Keratinocyte (primary cell): ENCODE results near the gene CCDC86. TPM values are rescaled to one million over a fixed set of nuclear protein-coding genes. Genes with fewer than 3 reads are reported as not detected.

ENCODE experiments used
- DNase-seq: peaks from one replicate; pipeline ENCODE4 v3.0.0-alpha.2; 2011; ENCODE audit warnings: low read depth, missing footprints, low spot score
- FAIRE-seq: peaks from 2 replicates; lab custom pipeline; 2011; peaks lifted over from hg19 to GRCh38; lab: Jason Lieb, UNC
- H2AFZ ChIP-seq: 2 replicates; pipeline ENCODE4 v1.6.0; 2012; ENCODE audit warnings: low read length, control low read depth, inconsistent platforms; ENCODE audit not compliant: control insufficient read depth
- H3K27ac ChIP-seq: 2 replicates; pipeline ENCODE4 v1.5.1; 2011; ENCODE audit warnings: low read length; ENCODE audit not compliant: control insufficient read depth, insufficient read depth
- H3K27me3 ChIP-seq: 3 replicates; pipeline ENCODE4 v1.6.0; 2011; ENCODE audit warnings: low read length; ENCODE audit not compliant: control insufficient read depth, insufficient read depth; ENCODE audit errors: extremely low read depth
- H3K36me3 ChIP-seq, 2 experiments: 2 replicates in 1 of 2; 3 replicates in 1 of 2; pipeline ENCODE4 v1.5.1; 2011; ENCODE audit warnings: low read length in 2 of 2, mild to moderate bottlenecking in 1 of 2; ENCODE audit not compliant: control insufficient read depth in 2 of 2, insufficient read depth in 2 of 2; ENCODE audit errors: extremely low read depth in 1 of 2
- H3K4me1 ChIP-seq: 3 replicates; pipeline ENCODE4 v1.5.1; 2011; ENCODE audit warnings: low read length; ENCODE audit not compliant: control insufficient read depth, insufficient read depth; ENCODE audit errors: extremely low read depth
- H3K4me2 ChIP-seq: 3 replicates; pipeline ENCODE4 v1.6.0; 2011; ENCODE audit warnings: low read depth, low read length; ENCODE audit not compliant: control insufficient read depth, insufficient read depth; ENCODE audit errors: extremely low read depth
- H3K4me3 ChIP-seq, 3 experiments: fragments of 200-600 bp in 1 of 3; sonication (generic) in 1 of 3; 2 replicates in 2 of 3; 3 replicates in 1 of 3; pipeline ENCODE4 v1.5.1; 2011 to 2016; ENCODE audit warnings: low read length in 3 of 3, mild to moderate bottlenecking in 3 of 3, control low read depth in 2 of 3, inconsistent platforms in 1 of 3, low read depth in 1 of 3, mixed read lengths in 1 of 3, mixed run types in 1 of 3, moderate library complexity in 1 of 3; ENCODE audit not compliant: control insufficient read depth in 2 of 3, insufficient read depth in 2 of 3; ENCODE audit errors: extremely low read depth in 1 of 3
- H3K79me2 ChIP-seq: 2 replicates; pipeline ENCODE4 v1.6.0; 2012; ENCODE audit warnings: low read length; ENCODE audit not compliant: control insufficient read depth, insufficient read depth
- H3K9ac ChIP-seq: 3 replicates; pipeline ENCODE4 v1.6.0; 2011; ENCODE audit warnings: low read length; ENCODE audit not compliant: control insufficient read depth, insufficient read depth; ENCODE audit errors: extremely low read depth
- H3K9me1 ChIP-seq: 3 replicates; pipeline ENCODE4 v1.6.0; 2011; ENCODE audit warnings: low read length; ENCODE audit not compliant: control insufficient read depth, insufficient read depth; ENCODE audit errors: extremely low read depth
- H3K9me3 ChIP-seq: 2 replicates; pipeline ENCODE4 v1.5.1; 2012; ENCODE audit warnings: low read depth, low read length; ENCODE audit not compliant: control insufficient read depth
- H4K20me1 ChIP-seq: 3 replicates; pipeline ENCODE4 v1.6.0; 2011; ENCODE audit warnings: low read length; ENCODE audit not compliant: control insufficient read depth, insufficient read depth; ENCODE audit errors: extremely low read depth
- EZH2 ChIP-seq: IDR thresholded peaks from one replicate; pipeline ENCODE4 v1.6.1; 2012; ENCODE audit warnings: inconsistent platforms, mild to moderate bottlenecking, low read length, moderate library complexity
- dilution Hi-C: fragments of 300-500 bp; cut with MboI; formaldehyde crosslinking; loops from one replicate; pipeline ENCODE4 v1.7.0; 2020; ENCODE audit warnings: low sequenced_read_pairs; ENCODE audit not compliant: extremely low pct_ligation_motif_present
- polyA plus RNA-seq, 5 experiments: library from polyadenylated mRNA; depleted of rRNA in 3 of 5; stranded (reverse) in 3 of 5; stranded (forward) in 1 of 5; unstranded in 1 of 5; fragments of >200 nt; gene quantifications; 1 replicate in 1 of 5; 2 replicates in 3 of 5; 3 replicates in 1 of 5; pipeline versions ENCODE4 v1.2.1 to v1.2.3, GENCODE V29; 2011 to 2012; ENCODE audit warnings: missing spikeins in 2 of 5, low read depth in 1 of 5, low replicate concordance in 1 of 5
- TF ChIP-seq, protein P1 (sequence below), 3 experiments: IDR thresholded peaks in 1 of 3; conservative IDR thresholded peaks in 1 of 3; optimal IDR thresholded peaks in 1 of 3; 2 replicates in 2 of 3; 3 replicates in 1 of 3; pipeline versions ENCODE3 to v1.5.1; 2011; ENCODE audit warnings: low read length in 3 of 3, mild to moderate bottlenecking in 3 of 3, moderate library complexity in 2 of 3, control low read depth in 1 of 3, inconsistent platforms in 1 of 3; ENCODE audit not compliant: insufficient read depth in 2 of 3; ENCODE audit errors: extremely low read depth in 1 of 3

The CCDC86 gene
- polyA plus RNA-seq, 1 donor (not counting 4 experiments of a cell fraction or from before 2014, with no cell fraction given) = 29.3 TPM

- H3K27ac ChIP-seq = no peak overlapping the region
- TF ChIP-seq EZH2 = no peak
- TF ChIP-seq, protein P1, sequence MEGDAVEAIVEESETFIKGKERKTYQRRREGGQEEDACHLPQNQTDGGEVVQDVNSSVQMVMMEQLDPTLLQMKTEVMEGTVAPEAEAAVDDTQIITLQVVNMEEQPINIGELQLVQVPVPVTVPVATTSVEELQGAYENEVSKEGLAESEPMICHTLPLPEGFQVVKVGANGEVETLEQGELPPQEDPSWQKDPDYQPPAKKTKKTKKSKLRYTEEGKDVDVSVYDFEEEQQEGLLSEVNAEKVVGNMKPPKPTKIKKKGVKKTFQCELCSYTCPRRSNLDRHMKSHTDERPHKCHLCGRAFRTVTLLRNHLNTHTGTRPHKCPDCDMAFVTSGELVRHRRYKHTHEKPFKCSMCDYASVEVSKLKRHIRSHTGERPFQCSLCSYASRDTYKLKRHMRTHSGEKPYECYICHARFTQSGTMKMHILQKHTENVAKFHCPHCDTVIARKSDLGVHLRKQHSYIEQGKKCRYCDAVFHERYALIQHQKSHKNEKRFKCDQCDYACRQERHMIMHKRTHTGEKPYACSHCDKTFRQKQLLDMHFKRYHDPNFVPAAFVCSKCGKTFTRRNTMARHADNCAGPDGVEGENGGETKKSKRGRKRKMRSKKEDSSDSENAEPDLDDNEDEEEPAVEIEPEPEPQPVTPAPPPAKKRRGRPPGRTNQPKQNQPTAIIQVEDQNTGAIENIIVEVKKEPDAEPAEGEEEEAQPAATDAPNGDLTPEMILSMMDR (optimal IDR thresholded peaks at IDR 0.05 in 1 of 3, IDR thresholded peaks at IDR 0.05 in 1 of 3, conservative IDR thresholded peaks at IDR 0.05 in 1 of 3; ENCODE audit: extremely low read depth in 1 of 3, insufficient read depth in 2 of 3, low read length in 3 of 3) = no peak
- H3K9me1 ChIP-seq = no peaks in the 10 kb centered on the region
- H3K4me3 ChIP-seq = no peak overlapping the region
- FAIRE-seq (no peak), DNase-seq (no peak)
- H3K4me1 ChIP-seq = no peaks in the 10 kb centered on the region
- H3K27me3 ChIP-seq = no peaks in the 10 kb centered on the region
- dilution Hi-C loops = no loop called here
- no peaks in the 10 kb centered on the region for H4K20me1 ChIP-seq
- H3K4me2 ChIP-seq = no peak overlapping the region
- peaks cover 6 to 7% of the 10 kb centered on the region in 2 experiments for H3K36me3 ChIP-seq
- no peak overlapping the region for H2AFZ ChIP-seq
- no peaks in the 10 kb centered on the region for H3K9me3 ChIP-seq
- H3K79me2 ChIP-seq = no peaks in the 10 kb centered on the region
- H3K9ac ChIP-seq = no peak overlapping the region
Observed at GRCh38 chr11:60854847-60855725, 13.2 kb downstream of the CCDC86 start.

- Histone ChIP-seq H3K9ac (no peak within 1 kb of the TSS), H3K9me1 (no peaks in the 10 kb centered on the region), H3K9me3 (no peaks in the 10 kb centered on the region), H3K4me3 (no peak within 1 kb of the TSS), H3K36me3 (peaks cover 0 to 2% of the 10 kb centered on the region in 2 experiments), H3K27me3 (no peaks in the 10 kb centered on the region), H3K79me2 (no peaks in the 10 kb centered on the region), H3K4me1 (no peaks in the 10 kb centered on the region), H4K20me1 (no peaks in the 10 kb centered on the region), H3K27ac (no peak within 1 kb of the TSS), H3K4me2 (no peak within 1 kb of the TSS), H2AFZ (no peak within 1 kb of the TSS)
- dilution Hi-C loops = no loop called here
- DNase-seq (no peak), FAIRE-seq (no peak)
- TF ChIP-seq EZH2 = no peak
- TF ChIP-seq, protein P1 (optimal IDR thresholded peaks at IDR 0.05 in 1 of 3, IDR thresholded peaks at IDR 0.05 in 1 of 3, conservative IDR thresholded peaks at IDR 0.05 in 1 of 3; ENCODE audit: extremely low read depth in 1 of 3, insufficient read depth in 2 of 3, low read length in 3 of 3) = no peak
Observed at GRCh38 chr11:60855726-60856633, 14.1 kb downstream of the CCDC86 start, which contains the start of gene PTGDR2. Gene PTGDR2 (minus strand): TSS chr11:60855950. CDS start chr11:60853722, 2,228 bp downstream.
